HG03097 (cell line): Measurements from ENCODE around the gene CHPF.
A peak's percentile ranks its signal among the peaks of the same experiment; 100 is the strongest.

Experiments
- ATAC-seq: cut with Tn5 transposase; IDR thresholded peaks from one replicate; pipeline ENCODE4 v1.9.1; 2021; ENCODE audit not compliant: unreplicated experiment, low FRiP score

CHPF gene

GRCh38 chr2:219553168-219553417, 9.5 kb upstream of the CHPF start:
- no peak for ATAC-seq

DNA sequence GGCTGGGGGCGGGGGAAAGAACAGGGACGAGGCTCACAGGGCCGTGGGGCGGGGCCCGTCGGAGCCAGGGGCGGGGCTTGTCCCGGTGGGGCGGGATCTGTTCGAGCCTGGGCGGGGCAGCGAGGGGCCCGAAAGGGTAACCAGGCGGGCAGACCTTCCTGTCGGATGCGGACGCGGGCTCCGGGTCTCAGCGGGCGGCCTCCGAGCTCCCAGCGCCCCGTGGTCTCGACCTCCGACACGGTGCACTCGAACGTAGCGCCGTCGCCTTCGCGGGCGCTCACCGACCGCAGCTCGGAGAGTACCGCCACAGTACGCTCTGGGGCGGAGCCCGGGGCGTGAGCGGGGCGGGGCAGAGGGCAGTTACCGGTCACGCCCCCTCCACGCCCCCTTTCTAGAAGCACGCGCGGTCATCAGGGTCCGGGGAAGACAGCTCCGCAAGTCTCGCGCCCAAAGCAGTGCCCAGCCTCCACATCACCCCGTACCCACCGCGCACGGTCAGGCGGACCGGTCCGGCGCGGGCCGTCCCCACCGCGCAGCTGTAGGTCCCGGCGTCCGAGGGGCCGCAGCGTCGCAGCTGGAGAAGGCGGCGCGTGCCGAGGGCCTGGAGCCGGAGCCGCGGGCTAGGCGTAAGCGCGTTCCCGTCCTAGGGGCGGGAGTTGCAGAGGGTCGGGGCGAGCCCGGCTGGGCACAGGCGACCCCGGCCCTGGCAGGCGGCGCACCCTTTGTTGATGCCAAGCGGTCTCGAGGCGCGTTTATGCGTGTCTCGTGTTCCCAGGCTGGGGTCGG, 9.0 kb upstream of the CHPF start:
- ATAC-seq = peak; percentile 81

DNA sequence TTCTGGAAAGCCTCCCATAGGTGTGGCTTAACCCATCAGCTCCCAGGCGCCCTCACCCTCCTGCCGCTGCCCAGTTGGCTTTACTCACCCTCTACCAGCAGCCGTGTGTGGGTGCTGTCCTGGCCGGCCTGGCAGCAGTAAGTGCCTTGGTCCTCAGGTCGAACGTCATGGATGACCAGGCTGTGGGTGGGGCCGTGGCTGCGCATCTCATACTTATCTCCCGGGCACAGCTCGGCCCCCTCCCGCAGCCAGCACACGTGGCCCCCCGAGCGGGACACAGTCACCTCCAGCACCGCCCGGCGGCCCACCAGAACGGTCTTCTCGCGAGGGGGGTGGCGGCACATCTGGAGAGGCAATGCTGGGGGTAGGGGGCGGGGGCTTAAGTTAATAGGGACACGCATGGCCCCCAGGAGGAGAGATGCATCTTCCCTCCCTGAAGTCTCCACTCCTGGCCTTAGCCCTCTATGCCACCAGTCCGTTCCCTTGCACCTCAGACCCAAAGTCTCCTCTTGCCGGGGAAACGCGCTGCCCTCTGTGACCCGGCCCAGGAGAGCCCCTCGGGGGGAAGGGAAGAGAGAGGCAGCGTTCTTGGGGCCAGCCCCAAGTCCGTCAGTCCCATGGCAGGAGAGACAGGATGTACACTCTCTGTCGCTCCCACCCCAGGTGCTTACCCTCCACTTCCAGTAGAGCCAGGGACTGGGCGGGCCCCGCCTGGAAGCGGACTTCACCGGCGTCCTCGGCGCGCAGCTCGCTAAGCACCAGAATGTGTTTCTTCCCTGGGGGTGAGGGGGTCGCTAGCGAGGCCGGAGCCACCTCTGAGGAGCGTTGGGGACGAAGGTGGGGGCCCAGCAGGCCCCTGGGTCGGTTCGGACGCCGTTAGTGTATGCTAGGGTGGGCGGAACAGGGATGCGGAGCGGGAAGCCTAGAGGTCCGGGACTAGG, 8.1 kb upstream of the CHPF start:
- peak; percentile 19 for ATAC-seq

- no peak for ATAC-seq
Observed at GRCh38 chr2:219549619-219550018, 6.0 kb upstream of the CHPF start.

GRCh38 chr2:219548990-219549389, 5.4 kb upstream of the CHPF start:
- no peak for ATAC-seq

- no peak for ATAC-seq
Observed at GRCh38 chr2:219547621-219548020, 4.0 kb upstream of the CHPF start.

- no peak for ATAC-seq
Observed at GRCh38 chr2:219545943-219546352, 2.3 kb upstream of the CHPF start.

DNA sequence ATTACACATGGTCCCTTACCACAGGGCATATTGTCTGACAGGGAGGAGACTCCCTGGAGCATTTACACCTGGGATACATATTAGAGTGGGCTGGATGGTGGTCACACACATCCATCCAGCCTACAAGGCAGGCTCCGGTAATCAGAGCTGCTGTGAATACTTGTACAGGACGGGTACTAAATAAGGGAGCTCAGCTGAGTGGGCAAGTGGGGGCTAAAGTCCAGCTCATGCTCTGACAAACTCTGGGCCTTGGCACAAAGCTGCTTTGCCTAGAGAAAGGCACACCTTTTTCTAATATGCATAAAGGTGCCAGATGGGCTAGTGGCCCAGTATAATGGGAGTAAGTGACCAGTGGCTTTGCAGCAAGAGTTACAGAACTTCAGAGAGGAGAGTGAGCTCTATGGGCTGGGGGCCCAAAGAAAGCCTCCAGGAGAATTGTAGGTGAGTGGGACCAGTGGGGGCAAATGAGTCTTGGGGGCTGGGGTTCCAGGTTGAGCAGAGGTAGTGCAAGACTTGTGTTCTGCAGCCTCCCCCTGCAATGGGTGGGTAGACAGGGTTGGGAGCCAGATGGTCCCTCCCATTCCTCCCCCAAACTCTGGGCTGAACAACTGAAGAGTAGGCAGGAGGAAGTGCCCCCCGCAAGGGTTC, 1.8 kb upstream of the CHPF start:
- ATAC-seq = no peak

DNA sequence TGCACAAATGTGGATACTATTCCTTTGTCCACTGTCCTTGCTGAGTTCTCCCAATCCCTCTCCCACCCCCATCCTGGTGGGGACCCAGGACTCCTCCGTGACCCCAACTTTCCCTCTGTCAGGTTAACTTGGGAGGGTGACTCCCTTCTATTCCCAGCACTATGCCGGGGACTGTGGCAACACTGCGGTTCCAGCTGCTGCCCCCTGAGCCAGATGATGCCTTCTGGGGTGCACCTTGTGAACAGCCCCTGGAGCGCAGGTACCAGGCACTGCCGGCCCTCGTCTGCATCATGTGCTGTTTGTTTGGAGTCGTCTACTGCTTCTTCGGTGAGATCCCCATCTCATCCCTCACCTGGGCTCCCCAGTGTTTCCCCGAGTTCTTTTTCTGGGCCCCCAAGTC, 958 bp upstream of the CHPF start:
- no peak for ATAC-seq

- peak; percentile 27 for ATAC-seq
Observed at GRCh38 chr2:219542931-219543595, 546 bp downstream of the CHPF start.

DNA sequence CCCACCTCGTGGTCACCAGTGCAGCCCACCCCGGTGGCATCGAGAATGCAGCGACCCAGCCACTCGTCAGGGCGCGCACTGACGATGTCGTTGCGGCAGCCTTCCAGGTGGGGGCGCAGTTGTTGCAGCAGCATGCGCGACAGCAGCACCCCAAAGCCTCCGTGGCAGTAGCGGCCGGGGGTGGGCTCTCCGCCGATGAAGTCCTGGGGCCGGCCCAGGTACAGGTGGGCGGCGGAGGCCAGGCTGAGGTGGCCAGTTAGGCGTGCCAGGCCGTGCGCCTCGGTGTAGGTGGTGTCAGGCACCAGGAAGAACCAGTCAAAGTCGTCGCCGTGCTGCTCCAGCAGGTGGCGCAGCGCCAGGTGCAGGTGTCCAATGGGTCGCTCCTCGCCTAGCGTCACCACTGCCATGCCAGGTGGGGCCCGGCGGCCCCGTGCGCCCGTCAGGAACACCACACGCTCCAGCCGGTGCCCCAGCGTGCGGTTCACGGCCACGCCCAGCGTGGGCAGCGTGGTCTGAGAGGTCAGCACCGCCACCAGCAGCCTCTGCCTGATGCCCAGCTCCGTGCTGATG, 1.9 kb downstream of the CHPF start:
- peak; percentile 40 for ATAC-seq

DNA sequence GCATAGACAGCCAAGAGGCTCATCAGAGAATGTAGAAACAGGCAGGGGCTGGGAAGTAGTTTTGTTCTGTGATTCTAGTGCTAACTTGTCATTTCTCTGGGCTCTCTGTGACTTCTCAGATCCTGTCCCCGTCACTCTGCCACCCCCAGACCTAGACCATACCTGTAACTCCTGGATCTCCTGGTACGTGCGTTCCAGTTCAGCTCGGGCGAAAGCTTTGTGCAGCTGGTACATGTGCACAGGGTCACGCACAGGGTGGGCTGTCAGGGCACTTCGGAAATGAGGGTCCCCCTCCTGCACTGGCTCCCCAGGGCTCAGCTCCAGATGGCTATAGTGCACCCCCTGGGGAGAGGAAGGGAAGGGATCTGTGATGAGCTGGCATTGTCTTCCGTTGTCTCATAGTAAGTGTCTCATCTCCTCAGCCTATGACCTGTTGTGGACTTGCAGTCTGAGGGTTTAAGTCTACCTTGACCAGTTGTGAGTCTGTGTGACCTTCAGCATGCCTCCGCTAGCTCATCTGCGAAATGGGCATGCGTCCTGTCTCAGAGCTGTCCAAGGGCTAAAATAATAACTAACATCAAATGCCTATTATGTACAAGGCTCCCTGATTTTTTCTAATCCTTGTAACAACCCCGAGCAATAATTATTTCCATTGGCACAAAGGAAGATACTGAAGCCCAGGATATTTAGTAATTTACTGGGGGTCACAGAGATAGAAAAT, 2.7 kb downstream of the CHPF start:
- ATAC-seq = no peak

GRCh38 chr2:219539926-219540678, 3.5 kb downstream of the CHPF start:
- ATAC-seq = no peak

GRCh38 chr2:219538956-219539788, 4.4 kb downstream of the CHPF start:
- no peak for ATAC-seq

DNA sequence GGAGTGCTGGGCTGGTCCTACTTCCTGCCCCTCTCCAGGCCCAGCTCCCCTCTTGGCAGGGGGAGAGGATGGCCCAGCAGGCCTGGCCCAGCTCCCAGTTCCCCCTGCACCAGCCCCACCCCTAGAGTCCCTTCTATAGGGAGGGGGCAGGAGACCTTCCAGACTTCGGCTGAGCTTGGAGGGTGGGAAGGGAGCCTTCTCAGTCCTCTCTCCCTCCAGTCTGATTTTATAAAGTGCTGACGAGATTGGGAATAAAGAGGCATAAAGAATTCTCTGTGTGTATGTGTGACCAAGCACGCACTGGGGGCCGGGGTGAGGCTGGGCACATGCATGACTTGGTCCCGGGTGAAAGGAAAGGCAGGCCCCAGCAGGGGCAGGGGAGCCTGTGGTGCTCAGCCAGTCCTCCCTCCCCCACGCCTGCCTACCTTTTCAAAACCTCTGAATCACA, 5.1 kb downstream of the CHPF start:
- no peak for ATAC-seq

DNA sequence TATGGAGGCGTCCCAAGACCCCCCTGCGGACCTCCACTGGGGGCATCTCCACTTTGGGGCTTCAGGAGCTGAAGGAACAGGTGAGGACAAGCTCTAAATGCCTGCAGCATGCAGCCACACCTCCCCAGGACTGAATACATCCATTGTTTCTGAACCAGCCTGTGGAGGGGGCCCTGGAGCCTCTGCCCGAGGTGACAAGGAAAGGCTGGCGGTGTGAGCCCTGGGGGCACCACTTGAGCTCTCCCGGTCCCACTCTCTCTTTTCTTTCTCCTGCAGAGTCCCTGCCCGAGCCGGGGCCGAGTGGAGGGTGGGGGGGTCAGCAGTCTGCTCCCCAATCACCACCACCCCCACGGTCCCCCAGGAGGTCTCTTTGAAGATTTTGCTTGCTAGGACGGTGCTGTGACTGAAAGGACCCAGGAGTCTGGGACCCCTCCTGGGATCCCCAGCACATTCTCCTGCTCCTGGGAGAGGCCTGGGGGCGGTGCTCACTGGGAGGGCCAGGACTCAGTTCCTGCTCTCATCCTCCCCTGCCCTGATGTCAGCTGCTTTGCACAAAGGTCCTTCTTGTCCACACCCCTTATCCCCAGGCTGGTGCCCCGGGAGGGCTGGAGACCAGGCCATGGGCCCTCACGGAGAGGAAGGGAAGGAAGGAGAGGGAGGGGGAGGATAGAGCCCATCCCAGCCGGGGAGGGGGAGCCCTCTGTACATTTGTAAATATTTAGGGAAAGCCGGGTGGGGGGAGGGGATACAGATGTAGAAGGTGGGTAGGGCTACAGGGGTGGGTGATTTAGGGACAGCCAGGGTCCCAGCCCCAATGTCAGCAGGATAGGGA, 5.7 kb downstream of the CHPF start:
- no peak for ATAC-seq

GRCh38 chr2:219536967-219537366, 6.6 kb downstream of the CHPF start:
- no peak for ATAC-seq
